Esophagus muscularis mucosa (tissue), 4 donors: ENCODE results near the gene BAG5. TPM values are rescaled to one million over a fixed set of nuclear protein-coding genes. Genes with fewer than 3 reads are reported as not detected.

Experiments
- DNase-seq: peaks from one replicate; pipeline ENCODE4 v3.0.0-alpha.2; 2017; ENCODE audit errors: extremely low spot score
- H3K27ac ChIP-seq, 4 donors: fragments of 200-600 bp; sonication (generic); replicated peaks in 1 of 4; 1 replicate in 3 of 4; 2 replicates in 1 of 4; pipeline ENCODE4 v1.5.1; 2016 to 2019; ENCODE audit warnings: mild to moderate bottlenecking in 1 of 4
- H3K27me3 ChIP-seq, 4 donors: fragments of 200-600 bp; sonication (generic); one replicate each; pipeline versions ENCODE4 v1.5.1 to v1.6.0; 2016 to 2019
- H3K36me3 ChIP-seq, 4 donors: fragments of 200-600 bp; sonication (generic); one replicate each; pipeline ENCODE4 v1.5.1; 2016 to 2019
- H3K4me1 ChIP-seq, 4 donors: fragments of 200-600 bp; sonication (generic); one replicate each; pipeline ENCODE4 v1.5.1; 2016 to 2019
- H3K4me3 ChIP-seq, 4 donors: fragments of 200-600 bp; sonication (generic); 1 replicate in 2 of 4; 2 replicates in 2 of 4; pipeline ENCODE4 v1.5.1; 2016 to 2019; ENCODE audit warnings: mild to moderate bottlenecking in 4 of 4, moderate library complexity in 1 of 4
- H3K9me3 ChIP-seq, 4 donors: fragments of 200-600 bp; sonication (generic); 1 replicate in 3 of 4; 2 replicates in 1 of 4; pipeline ENCODE4 v1.5.1; 2016 to 2019
- EP300 ChIP-seq: sonication (generic); formaldehyde crosslinking; IDR thresholded peaks from one replicate; pipeline ENCODE4 v1.6.1; 2017; ENCODE audit warnings: antibody characterized with exemption
- POLR2A ChIP-seq: fragments of 450-650 bp; IDR thresholded peaks from one replicate; pipeline ENCODE4 v1.6.1; 2017; ENCODE audit warnings: antibody characterized with exemption, moderate library complexity, mild to moderate bottlenecking, low read depth
- POLR2AphosphoS5 ChIP-seq, 2 donors: sonication (generic); formaldehyde crosslinking; IDR thresholded peaks; one replicate each; pipeline ENCODE4 v1.6.1; 2017; ENCODE audit warnings: antibody characterized with exemption in 2 of 2
- WGBS: methylation state at CpG from one replicate; pipeline ENCODE4 v1.1.5; 2018; 5-methylcytosine and 5-hydroxymethylcytosine counted together
- intact Hi-C: fragments of 100-400 bp; cut with DNase I; formaldehyde crosslinking; loops from one replicate; pipeline ENCODE4 v1.15.1; 2023
- total RNA-seq, 4 donors: library from RNA; depleted of rRNA; stranded (reverse); fragments of >200 nt; gene quantifications; one replicate each; pipeline versions ENCODE4 v1.1.0 to v1.2.1, GENCODE V29; 2016
- TF ChIP-seq, protein P1 (sequence below), 3 experiments: fragments of 200-600 bp in 2 of 3; fragments of 450-650 bp in 1 of 3; sonication (generic) in 2 of 3; IDR thresholded peaks; one replicate each; pipeline ENCODE4 v1.5.1; 2017 to 2019; ENCODE audit warnings: antibody characterized with exemption in 3 of 3, mild to moderate bottlenecking in 2 of 3, moderate library complexity in 1 of 3

Gene BAG5
- total RNA-seq, 4 donors from 2014 or later: 27.4 to 34.7 (median 28.3) TPM

DNA sequence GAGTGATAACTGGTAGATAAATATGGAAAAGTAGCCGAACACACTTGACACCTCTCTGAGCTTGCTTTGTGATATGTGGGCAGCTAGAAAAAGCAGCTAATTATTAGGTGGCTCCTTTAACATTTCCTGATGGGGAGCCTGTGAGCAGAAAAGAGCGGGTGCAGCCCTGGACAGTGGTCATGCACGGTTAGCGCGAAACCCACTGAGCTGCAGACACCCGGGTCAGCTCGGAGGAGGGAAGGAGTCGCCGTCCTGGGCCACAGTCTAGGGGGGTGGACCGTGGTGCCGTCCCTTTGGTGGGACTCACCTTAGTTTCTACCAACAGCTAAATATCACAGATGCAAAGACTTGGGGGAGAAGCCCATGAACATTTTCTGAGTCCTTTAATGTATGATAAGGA is 7.0 kb upstream of the BAG5 start:
- TF ChIP-seq, protein P1, sequence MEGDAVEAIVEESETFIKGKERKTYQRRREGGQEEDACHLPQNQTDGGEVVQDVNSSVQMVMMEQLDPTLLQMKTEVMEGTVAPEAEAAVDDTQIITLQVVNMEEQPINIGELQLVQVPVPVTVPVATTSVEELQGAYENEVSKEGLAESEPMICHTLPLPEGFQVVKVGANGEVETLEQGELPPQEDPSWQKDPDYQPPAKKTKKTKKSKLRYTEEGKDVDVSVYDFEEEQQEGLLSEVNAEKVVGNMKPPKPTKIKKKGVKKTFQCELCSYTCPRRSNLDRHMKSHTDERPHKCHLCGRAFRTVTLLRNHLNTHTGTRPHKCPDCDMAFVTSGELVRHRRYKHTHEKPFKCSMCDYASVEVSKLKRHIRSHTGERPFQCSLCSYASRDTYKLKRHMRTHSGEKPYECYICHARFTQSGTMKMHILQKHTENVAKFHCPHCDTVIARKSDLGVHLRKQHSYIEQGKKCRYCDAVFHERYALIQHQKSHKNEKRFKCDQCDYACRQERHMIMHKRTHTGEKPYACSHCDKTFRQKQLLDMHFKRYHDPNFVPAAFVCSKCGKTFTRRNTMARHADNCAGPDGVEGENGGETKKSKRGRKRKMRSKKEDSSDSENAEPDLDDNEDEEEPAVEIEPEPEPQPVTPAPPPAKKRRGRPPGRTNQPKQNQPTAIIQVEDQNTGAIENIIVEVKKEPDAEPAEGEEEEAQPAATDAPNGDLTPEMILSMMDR (IDR thresholded peaks at IDR 0.05): no peak
- TF ChIP-seq POLR2AphosphoS5 (IDR thresholded peaks at IDR 0.05) (no peak), POLR2A (no peak), EP300 (no peak)
- 76% methylated on average over 11 of the region's 11 CpGs for WGBS
- no peak overlapping the region for H3K27ac ChIP-seq
- no peak for DNase-seq
- H3K4me1 ChIP-seq: peaks cover 15 to 71% (median 48%) of the 10 kb centered on the region in 4 donors
- intact Hi-C loops: no loop called here
- H3K9me3 ChIP-seq: no peaks in the 10 kb centered on the region
- H3K36me3 ChIP-seq: peaks cover 0 to 16% (median 15%) of the 10 kb centered on the region in 4 donors
- no peaks in the 10 kb centered on the region for H3K27me3 ChIP-seq
- H3K4me3 ChIP-seq: no peak overlapping the region

DNA sequence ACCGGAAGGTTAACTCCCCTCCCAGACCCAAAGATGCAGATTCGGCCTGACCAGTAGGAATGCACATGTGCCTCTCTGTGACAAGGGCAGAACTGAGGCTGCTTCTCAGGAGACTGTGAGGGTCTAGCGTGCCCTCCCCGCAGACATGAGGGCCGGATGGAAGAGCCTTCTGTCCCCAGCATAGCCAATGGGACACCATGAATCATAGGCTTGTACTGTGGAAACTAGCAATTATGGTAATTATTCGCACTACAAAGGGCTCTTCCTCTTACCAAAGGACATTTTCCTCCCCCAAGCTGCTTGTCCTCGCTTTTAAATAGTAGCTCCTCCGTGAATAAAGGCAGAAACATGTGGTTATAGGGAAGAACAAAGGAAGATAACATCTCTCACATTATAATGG is 6.5 kb upstream of the BAG5 start:
- intact Hi-C loops: no loop called here
- no peak for TF ChIP-seq POLR2A
- TF ChIP-seq, protein P1 (IDR thresholded peaks at IDR 0.05): no peak
- no peak for TF ChIP-seq EP300
- no peak for TF ChIP-seq POLR2AphosphoS5 (IDR thresholded peaks at IDR 0.05)
- Histone ChIP-seq H3K27ac (no peak overlapping the region), H3K27me3 (no peaks in the 10 kb centered on the region), H3K4me3 (no peak overlapping the region), H3K36me3 (peaks cover 0 to 13% (median 11%) of the 10 kb centered on the region in 4 donors), H3K4me1 (peaks cover 18 to 72% (median 48%) of the 10 kb centered on the region in 4 donors), H3K9me3 (no peaks in the 10 kb centered on the region)
- WGBS: 58% methylated on average over 8 of the region's 8 CpGs
- no peak for DNase-seq

DNA sequence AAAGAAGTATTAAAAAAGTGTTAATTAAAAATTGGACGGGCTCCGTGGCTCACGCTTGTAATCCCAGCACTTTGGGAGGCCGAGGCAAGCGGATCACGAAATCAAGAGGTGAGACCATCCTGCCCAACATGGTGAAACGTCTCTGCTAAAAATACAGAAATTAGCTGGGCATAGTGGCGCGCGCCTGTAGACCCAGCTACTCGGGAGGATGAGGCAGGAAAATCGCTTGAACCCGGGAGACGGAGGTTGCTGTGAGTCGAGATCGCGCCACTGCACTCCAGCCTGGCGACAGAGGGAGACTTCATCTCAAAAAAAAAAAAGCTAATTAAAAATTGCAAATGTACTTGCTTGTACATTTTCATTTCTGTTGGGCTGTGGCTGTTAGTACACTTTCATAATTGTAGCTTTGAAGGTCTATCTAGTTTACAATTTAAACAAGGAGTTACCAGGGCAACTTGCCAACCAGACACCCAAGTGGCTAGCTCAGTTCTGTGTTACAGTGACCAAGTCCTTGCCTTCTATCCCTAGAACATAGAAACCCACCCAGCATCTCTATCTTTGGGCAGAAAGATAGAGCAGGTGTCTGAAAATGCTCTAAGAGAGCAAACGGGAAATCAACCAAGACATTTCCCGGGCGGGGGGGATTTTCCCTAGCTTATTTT is 1.5 kb upstream of the BAG5 start:
- H3K9me3 ChIP-seq: no peaks in the 10 kb centered on the region
- H3K36me3 ChIP-seq: peaks cover 4 to 20% (median 17%) of the 10 kb centered on the region in 4 donors
- H3K4me1 ChIP-seq: peaks cover 43 to 83% (median 61%) of the 10 kb centered on the region in 4 donors
- no peak for DNase-seq
- TF ChIP-seq POLR2A: no peak
- no peak for TF ChIP-seq EP300
- TF ChIP-seq, protein P1 (IDR thresholded peaks at IDR 0.05): no peak
- no peak for TF ChIP-seq POLR2AphosphoS5 (IDR thresholded peaks at IDR 0.05)
- no peaks in the 10 kb centered on the region for H3K27me3 ChIP-seq
- peak overlapping the region; percentile 74 to 94 (median 87) for H3K4me3 ChIP-seq
- intact Hi-C loops: no loop called here
- H3K27ac ChIP-seq: peak overlapping the region; percentile 91 to 98 (median 96)
- WGBS: 69% methylated on average over 21 of the region's 21 CpGs

DNA sequence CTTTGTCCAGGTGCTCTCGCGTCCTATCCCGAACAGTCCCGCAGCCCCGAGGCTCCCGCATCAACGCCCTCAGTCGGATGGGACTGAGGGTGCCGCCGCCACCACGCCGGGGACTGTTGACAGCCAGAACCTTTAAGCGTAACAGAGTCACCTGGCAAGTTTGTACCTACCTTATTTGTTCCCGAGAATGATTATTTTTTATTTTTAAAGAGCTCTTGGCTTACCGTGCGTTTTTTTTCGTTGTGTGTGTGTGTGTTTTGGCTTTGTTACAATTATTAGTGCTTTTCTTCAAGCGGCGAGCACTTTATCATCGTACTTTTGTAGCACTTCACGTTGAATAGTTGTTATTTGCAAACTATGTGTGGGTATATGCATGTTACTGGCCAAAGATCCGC is 766 bp upstream of the BAG5 start:
- Histone ChIP-seq H3K27ac (peak overlapping the region; percentile 91 to 98 (median 96)), H3K27me3 (no peaks in the 10 kb centered on the region), H3K36me3 (peaks cover 4 to 26% (median 24%) of the 10 kb centered on the region in 4 donors), H3K4me3 (peak overlapping the region; percentile 74 to 94 (median 87)), H3K4me1 (peaks cover 51 to 86% (median 68%) of the 10 kb centered on the region in 4 donors), H3K9me3 (no peaks in the 10 kb centered on the region)
- no peak for TF ChIP-seq POLR2A
- TF ChIP-seq POLR2AphosphoS5 (IDR thresholded peaks at IDR 0.05): no peak
- TF ChIP-seq EP300: no peak
- TF ChIP-seq, protein P1 (IDR thresholded peaks at IDR 0.05): no peak
- 1% methylated on average over 16 of the region's 22 CpGs for WGBS
- no peak for DNase-seq
- intact Hi-C loops: no loop called here

DNA sequence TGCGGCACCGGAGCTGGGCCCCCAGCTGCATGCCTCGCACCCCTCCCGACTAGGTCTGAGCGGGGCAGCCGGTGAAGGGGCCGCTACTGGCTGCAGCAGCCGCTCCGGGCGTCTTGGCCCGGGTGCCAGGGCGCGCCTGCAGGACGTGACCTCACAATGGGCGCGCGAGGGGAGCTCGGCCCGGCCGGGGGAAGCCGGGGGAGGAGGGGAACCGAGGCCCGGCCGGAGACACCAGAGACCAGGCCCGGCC is 353 bp downstream of the BAG5 start:
- H3K27ac ChIP-seq: peak overlapping the region; percentile 91 to 98 (median 96)
- no peaks in the 10 kb centered on the region for H3K9me3 ChIP-seq
- no peaks in the 10 kb centered on the region for H3K27me3 ChIP-seq
- H3K36me3 ChIP-seq: peaks cover 4 to 31% (median 26%) of the 10 kb centered on the region in 4 donors
- TF ChIP-seq EP300: no peak
- TF ChIP-seq POLR2AphosphoS5 (IDR thresholded peaks at IDR 0.05): no peak
- TF ChIP-seq POLR2A: no peak
- TF ChIP-seq, protein P1 (IDR thresholded peaks at IDR 0.05): no peak
- WGBS: 0% methylated on average over 4 of the region's 25 CpGs
- DNase-seq: no peak
- peak overlapping the region; percentile 74 to 94 (median 87) for H3K4me3 ChIP-seq
- peaks cover 62 to 86% (median 77%) of the 10 kb centered on the region in 4 donors for H3K4me1 ChIP-seq
- intact Hi-C loops: no loop called here
